ENCODE data around the gene PDCL2. TPM values are rescaled to one million over a fixed set of nuclear protein-coding genes. Genes with fewer than 3 reads are reported as not detected.

Gene PDCL2
- total and polyA plus RNA-seq, 5 donors from 2014 or later, result not detected

DNA sequence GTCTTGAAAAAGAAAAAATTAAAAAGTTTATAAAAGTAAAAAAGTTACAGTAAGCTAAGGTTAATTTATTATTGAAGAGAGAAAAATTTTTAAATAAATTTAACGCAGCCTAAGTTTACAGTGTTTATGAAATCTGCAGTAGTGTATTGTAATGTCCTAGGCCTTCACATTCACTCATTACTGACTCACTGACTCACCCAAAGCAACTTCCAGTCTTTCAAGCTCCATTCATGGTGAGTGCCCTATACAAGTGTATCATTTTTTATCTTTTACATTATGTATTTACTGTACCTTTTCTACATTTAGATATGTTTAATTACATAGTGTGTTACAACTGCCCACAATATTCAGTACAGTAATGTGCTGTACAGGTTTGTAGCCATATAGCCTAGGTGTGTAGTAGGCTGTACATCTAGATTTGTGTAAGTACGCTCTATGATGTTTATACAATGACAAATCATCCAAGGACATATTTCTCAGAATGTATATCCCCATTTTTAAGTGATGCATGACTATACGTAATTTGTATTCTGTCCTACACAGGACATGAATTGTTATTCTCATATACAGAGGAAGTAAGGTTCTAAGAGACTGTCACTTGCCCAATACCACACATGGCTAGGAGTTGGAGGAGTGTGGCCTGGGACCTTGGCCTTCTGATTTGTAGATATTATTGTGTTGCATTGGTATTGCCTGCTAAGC is 19.5 kb upstream of the PDCL2 start:
- Histone ChIP-seq H3K36me3 (ENCODE audit: control insufficient read depth, insufficient read depth, low read length) (no peaks in the 10 kb centered on the region), H3K9me3 (ENCODE audit: control insufficient read depth in 2 of 2, low read length in 2 of 2) (no peaks in the 10 kb centered on the region), H3K27me3 (ENCODE audit: control insufficient read depth, insufficient read depth, low read length) (peaks cover 2% of the 10 kb centered on the region), H3K4me3 (ENCODE audit: low read depth, low read length) (no peak overlapping the region), H3K4me1 (ENCODE audit: control insufficient read depth, insufficient read depth, low read length, poor library complexity, severe bottlenecking) (no peaks in the 10 kb centered on the region), H3K27ac (ENCODE audit: insufficient read depth, low read length, poor library complexity, severe bottlenecking) (no peak overlapping the region)
- DNase-seq (no peak), ATAC-seq (ENCODE audit: low read depth in 2 of 2) (no peak)
- Mint-ChIP-seq H3K27ac (no peak overlapping the region), H3K4me1 (peaks cover 0 to 3% (median 0%) of the 10 kb centered on the region in 4 donors), H3K36me3 (no peaks in the 10 kb centered on the region), H3K4me3 (no peak overlapping the region), H3K9me3 (no peaks in the 10 kb centered on the region), H3K27me3 (no peaks in the 10 kb centered on the region)

DNA sequence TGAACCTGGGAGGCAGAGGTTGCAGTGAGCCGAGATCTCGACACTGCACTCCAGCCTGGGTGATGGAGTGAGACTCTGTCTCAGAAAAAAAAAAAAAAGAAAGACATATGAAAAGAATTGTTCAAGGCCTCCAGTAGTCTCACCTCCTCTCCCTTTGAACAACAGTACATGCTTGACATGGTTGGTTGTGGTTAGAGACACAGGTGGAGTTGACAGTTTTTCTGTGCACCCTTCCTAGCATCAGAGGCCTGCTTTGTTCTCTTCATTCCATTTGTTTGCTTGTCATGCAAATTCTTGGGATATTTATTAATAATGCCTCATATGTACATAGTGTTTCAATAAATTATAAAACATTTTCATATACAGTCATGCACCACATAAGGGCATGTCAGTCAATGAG is 18.3 kb upstream of the PDCL2 start:
- Histone ChIP-seq H3K9me3 (ENCODE audit: control insufficient read depth in 2 of 2, low read length in 2 of 2) (no peaks in the 10 kb centered on the region), H3K4me1 (ENCODE audit: control insufficient read depth, insufficient read depth, low read length, poor library complexity, severe bottlenecking) (no peaks in the 10 kb centered on the region), H3K36me3 (ENCODE audit: control insufficient read depth, insufficient read depth, low read length) (no peaks in the 10 kb centered on the region), H3K4me3 (ENCODE audit: low read depth, low read length) (no peak overlapping the region), H3K27ac (ENCODE audit: insufficient read depth, low read length, poor library complexity, severe bottlenecking) (no peak overlapping the region), H3K27me3 (ENCODE audit: control insufficient read depth, insufficient read depth, low read length) (peaks cover 2% of the 10 kb centered on the region)
- H3K9me3 Mint-ChIP-seq, result no peaks in the 10 kb centered on the region
- peaks cover 0 to 3% (median 0%) of the 10 kb centered on the region in 4 donors for H3K4me1 Mint-ChIP-seq
- no peak overlapping the region for H3K4me3 Mint-ChIP-seq
- ATAC-seq (ENCODE audit: low read depth in 2 of 2) (no peak), DNase-seq (peak in 1 of 3 donors; percentile 11)
- H3K27me3 Mint-ChIP-seq, result no peaks in the 10 kb centered on the region
- H3K27ac Mint-ChIP-seq, result no peak overlapping the region
- H3K36me3 Mint-ChIP-seq, result no peaks in the 10 kb centered on the region

- H3K4me1 ChIP-seq (ENCODE audit: control insufficient read depth, insufficient read depth, low read length, poor library complexity, severe bottlenecking), result no peaks in the 10 kb centered on the region
- ATAC-seq (ENCODE audit: low read depth in 2 of 2), result no peak
- no peaks in the 10 kb centered on the region for H3K27me3 ChIP-seq (ENCODE audit: control insufficient read depth, insufficient read depth, low read length)
- no peak overlapping the region for H3K4me3 ChIP-seq (ENCODE audit: low read depth, low read length)
- no peaks in the 10 kb centered on the region for H3K36me3 ChIP-seq (ENCODE audit: control insufficient read depth, insufficient read depth, low read length)
- no peaks in the 10 kb centered on the region for H3K9me3 Mint-ChIP-seq
- peak in 1 of 3 donors; percentile 47 for DNase-seq
- no peaks in the 10 kb centered on the region for H3K27me3 Mint-ChIP-seq
- peaks cover 0 to 3% (median 0%) of the 10 kb centered on the region in 4 donors for H3K4me1 Mint-ChIP-seq
- H3K27ac Mint-ChIP-seq, result peak overlapping the region in 1 of 3 donors; percentile 11
- H3K9me3 ChIP-seq (ENCODE audit: control insufficient read depth in 2 of 2, low read length in 2 of 2), result no peaks in the 10 kb centered on the region
- H3K27ac ChIP-seq (ENCODE audit: insufficient read depth, low read length, poor library complexity, severe bottlenecking), result no peak overlapping the region
- no peaks in the 10 kb centered on the region for H3K36me3 Mint-ChIP-seq
- H3K4me3 Mint-ChIP-seq, result no peak overlapping the region
These were observed 17.4 kb upstream of the PDCL2 start for GRCh38 chr4:55609393-55609866.

DNA sequence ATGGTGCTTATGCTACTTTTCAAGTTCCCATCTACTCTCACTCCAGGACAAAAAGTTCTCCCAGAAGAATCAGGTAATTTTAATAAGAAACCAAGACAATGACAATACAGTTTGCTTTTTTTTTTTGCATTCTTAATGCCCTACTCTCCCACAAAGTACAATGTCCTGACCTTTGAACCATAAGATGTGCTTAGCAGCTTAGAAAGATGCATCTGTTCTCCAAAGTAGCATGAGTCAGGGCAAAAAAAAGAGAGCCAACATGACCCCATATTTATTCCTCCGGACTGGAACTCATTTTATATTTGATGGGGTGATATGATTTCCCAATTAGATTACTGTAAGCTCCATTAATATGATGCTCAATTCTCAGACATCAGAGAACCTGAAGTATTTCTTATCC is 16.5 kb upstream of the PDCL2 start:
- Histone ChIP-seq H3K9me3 (ENCODE audit: control insufficient read depth in 2 of 2, low read length in 2 of 2) (no peaks in the 10 kb centered on the region), H3K4me1 (ENCODE audit: control insufficient read depth, insufficient read depth, low read length, poor library complexity, severe bottlenecking) (no peaks in the 10 kb centered on the region), H3K27me3 (ENCODE audit: control insufficient read depth, insufficient read depth, low read length) (no peaks in the 10 kb centered on the region), H3K27ac (ENCODE audit: insufficient read depth, low read length, poor library complexity, severe bottlenecking) (no peak overlapping the region), H3K4me3 (ENCODE audit: low read depth, low read length) (no peak overlapping the region), H3K36me3 (ENCODE audit: control insufficient read depth, insufficient read depth, low read length) (no peaks in the 10 kb centered on the region)
- ATAC-seq (ENCODE audit: low read depth in 2 of 2) (no peak), DNase-seq (no peak)
- Mint-ChIP-seq H3K27me3 (no peaks in the 10 kb centered on the region), H3K4me1 (peaks cover 0 to 3% (median 0%) of the 10 kb centered on the region in 4 donors), H3K36me3 (no peaks in the 10 kb centered on the region), H3K9me3 (no peaks in the 10 kb centered on the region), H3K4me3 (no peak overlapping the region), H3K27ac (no peak overlapping the region)

DNA sequence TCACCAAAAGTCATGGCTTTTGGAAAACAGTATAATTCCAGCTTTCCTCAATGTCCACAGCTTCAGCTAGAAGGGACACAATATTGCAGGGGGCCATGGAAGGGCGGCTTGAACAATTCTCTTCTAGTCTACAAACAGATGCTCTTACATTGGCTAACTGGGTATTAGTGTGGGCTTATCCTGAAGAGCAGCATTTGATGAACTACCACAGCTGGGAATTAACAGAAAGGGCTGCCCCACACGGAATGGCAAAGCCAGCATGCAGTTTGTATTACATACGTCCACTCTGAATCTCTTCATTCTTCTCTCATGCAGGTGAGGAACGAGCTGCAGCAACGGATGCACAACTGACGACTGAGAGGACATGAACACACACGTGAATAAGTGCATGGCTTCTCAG is 13.0 kb upstream of the PDCL2 start:
- peaks cover 0 to 3% (median 0%) of the 10 kb centered on the region in 4 donors for H3K4me1 Mint-ChIP-seq
- peaks cover 7% of the 10 kb centered on the region for H3K27me3 Mint-ChIP-seq
- H3K36me3 Mint-ChIP-seq, result no peaks in the 10 kb centered on the region
- DNase-seq (no peak), ATAC-seq (ENCODE audit: low read depth in 2 of 2) (no peak)
- H3K9me3 ChIP-seq (ENCODE audit: control insufficient read depth in 2 of 2, low read length in 2 of 2), result no peaks in the 10 kb centered on the region
- no peaks in the 10 kb centered on the region for H3K4me1 ChIP-seq (ENCODE audit: control insufficient read depth, insufficient read depth, low read length, poor library complexity, severe bottlenecking)
- H3K4me3 ChIP-seq (ENCODE audit: low read depth, low read length), result no peak overlapping the region
- no peaks in the 10 kb centered on the region for H3K9me3 Mint-ChIP-seq
- H3K27ac ChIP-seq (ENCODE audit: insufficient read depth, low read length, poor library complexity, severe bottlenecking), result no peak overlapping the region
- H3K4me3 Mint-ChIP-seq, result no peak overlapping the region
- no peaks in the 10 kb centered on the region for H3K27me3 ChIP-seq (ENCODE audit: control insufficient read depth, insufficient read depth, low read length)
- H3K36me3 ChIP-seq (ENCODE audit: control insufficient read depth, insufficient read depth, low read length), result no peaks in the 10 kb centered on the region
- H3K27ac Mint-ChIP-seq, result no peak overlapping the region

DNA sequence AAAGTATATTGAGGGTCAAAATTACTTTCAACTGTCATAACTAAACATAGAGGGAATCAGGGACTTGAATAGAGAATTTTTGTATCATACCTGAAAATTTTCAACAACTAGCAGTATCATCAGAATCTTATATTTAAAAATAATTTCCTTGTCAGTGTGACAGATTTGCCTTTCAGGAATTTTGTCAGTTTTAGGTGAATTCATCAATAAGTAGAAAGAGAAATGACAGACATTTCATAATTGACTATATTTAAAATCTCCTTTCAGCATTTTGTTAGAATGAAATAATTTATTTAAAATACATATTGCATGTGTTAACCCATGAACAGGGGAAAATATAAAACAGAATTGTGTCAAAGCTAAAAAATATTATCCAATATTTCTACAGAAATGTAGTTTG is 8.6 kb upstream of the PDCL2 start:
- Mint-ChIP-seq H3K4me3 (no peak overlapping the region), H3K36me3 (no peaks in the 10 kb centered on the region), H3K27ac (no peak overlapping the region), H3K9me3 (peaks cover 0 to 2% (median 0%) of the 10 kb centered on the region in 7 donors), H3K4me1 (no peaks in the 10 kb centered on the region), H3K27me3 (peaks cover 24% of the 10 kb centered on the region)
- ATAC-seq (ENCODE audit: low read depth in 2 of 2) (no peak), DNase-seq (no peak)
- H3K27me3 ChIP-seq (ENCODE audit: control insufficient read depth, insufficient read depth, low read length), result no peaks in the 10 kb centered on the region
- H3K4me1 ChIP-seq (ENCODE audit: control insufficient read depth, insufficient read depth, low read length, poor library complexity, severe bottlenecking), result no peaks in the 10 kb centered on the region
- H3K4me3 ChIP-seq (ENCODE audit: low read depth, low read length), result no peak overlapping the region
- H3K36me3 ChIP-seq (ENCODE audit: control insufficient read depth, insufficient read depth, low read length), result no peaks in the 10 kb centered on the region
- H3K9me3 ChIP-seq (ENCODE audit: control insufficient read depth in 2 of 2, low read length in 2 of 2), result no peaks in the 10 kb centered on the region
- H3K27ac ChIP-seq (ENCODE audit: insufficient read depth, low read length, poor library complexity, severe bottlenecking), result no peak overlapping the region

DNA sequence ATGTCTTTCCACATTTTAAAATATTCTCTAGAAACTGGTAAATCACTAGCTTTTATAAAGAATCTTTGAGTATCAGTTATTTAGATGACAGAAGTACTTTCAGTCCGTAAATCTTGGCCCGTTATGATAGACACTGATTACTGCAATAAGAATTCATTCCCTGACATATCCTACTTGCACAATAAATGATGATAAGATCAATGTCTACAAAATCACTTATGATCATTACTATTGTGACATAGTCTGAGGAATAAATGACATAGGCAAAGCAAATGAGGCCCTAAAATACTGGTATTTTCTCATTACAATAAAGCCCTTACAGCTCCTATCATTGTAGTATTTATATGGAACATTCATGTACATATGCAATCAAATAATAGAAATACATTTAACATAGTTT is 6.6 kb upstream of the PDCL2 start:
- Mint-ChIP-seq H3K27me3 (peaks cover 31% of the 10 kb centered on the region), H3K4me1 (no peaks in the 10 kb centered on the region), H3K4me3 (no peak overlapping the region), H3K36me3 (no peaks in the 10 kb centered on the region), H3K27ac (no peak overlapping the region), H3K9me3 (peaks cover 0 to 2% (median 0%) of the 10 kb centered on the region in 7 donors)
- H3K36me3 ChIP-seq (ENCODE audit: control insufficient read depth, insufficient read depth, low read length), result no peaks in the 10 kb centered on the region
- no peaks in the 10 kb centered on the region for H3K9me3 ChIP-seq (ENCODE audit: control insufficient read depth in 2 of 2, low read length in 2 of 2)
- no peaks in the 10 kb centered on the region for H3K4me1 ChIP-seq (ENCODE audit: control insufficient read depth, insufficient read depth, low read length, poor library complexity, severe bottlenecking)
- DNase-seq (no peak), ATAC-seq (ENCODE audit: low read depth in 2 of 2) (no peak)
- H3K27ac ChIP-seq (ENCODE audit: insufficient read depth, low read length, poor library complexity, severe bottlenecking), result no peak overlapping the region
- no peak overlapping the region for H3K4me3 ChIP-seq (ENCODE audit: low read depth, low read length)
- H3K27me3 ChIP-seq (ENCODE audit: control insufficient read depth, insufficient read depth, low read length), result no peaks in the 10 kb centered on the region

- Histone ChIP-seq H3K27me3 (ENCODE audit: control insufficient read depth, insufficient read depth, low read length) (no peaks in the 10 kb centered on the region), H3K4me3 (ENCODE audit: low read depth, low read length) (no peak overlapping the region), H3K4me1 (ENCODE audit: control insufficient read depth, insufficient read depth, low read length, poor library complexity, severe bottlenecking) (no peaks in the 10 kb centered on the region), H3K27ac (ENCODE audit: insufficient read depth, low read length, poor library complexity, severe bottlenecking) (no peak overlapping the region), H3K9me3 (ENCODE audit: control insufficient read depth in 2 of 2, low read length in 2 of 2) (no peaks in the 10 kb centered on the region), H3K36me3 (ENCODE audit: control insufficient read depth, insufficient read depth, low read length) (no peaks in the 10 kb centered on the region)
- no peak overlapping the region for H3K4me3 Mint-ChIP-seq
- no peaks in the 10 kb centered on the region for H3K4me1 Mint-ChIP-seq
- H3K9me3 Mint-ChIP-seq, result peaks cover 0 to 12% (median 4%) of the 10 kb centered on the region in 7 donors
- H3K27me3 Mint-ChIP-seq, result peaks cover 26% of the 10 kb centered on the region
- no peak for ATAC-seq (ENCODE audit: low read depth in 2 of 2)
- DNase-seq, result no peak
- H3K36me3 Mint-ChIP-seq, result no peaks in the 10 kb centered on the region
- no peak overlapping the region for H3K27ac Mint-ChIP-seq
These were observed 3.9 kb downstream of the PDCL2 start for GRCh38 chr4:55588160-55588559.
